ENCODE data around the gene HFE.

- TF ChIP-seq POLR2AphosphoS5 (IDR thresholded peaks at IDR 0.05; ENCODE audit: borderline replicate concordance, low read depth, low read length) = peak; percentile 60; the same call in 1 of the 2 replicates
- no peak for TF ChIP-seq EZH2 (IDR thresholded peaks at IDR 0.05)
- TF ChIP-seq FOXP2 (optimal IDR thresholded peaks at IDR 0.05; ENCODE audit: control extremely low read depth, extremely low read length, insufficient read depth) = no peak
Observed at GRCh38 chr6:26136321-26136720, 49.1 kb downstream of the HFE start.
